GM19468 (cell line): Measurements from ENCODE around the gene RPL31.

Source experiments
- ATAC-seq: cut with Tn5 transposase; IDR thresholded peaks from one replicate; pipeline ENCODE4 v1.9.1; 2021; ENCODE audit warnings: mild to moderate bottlenecking, moderate library complexity, moderate number of reproducible peaks; ENCODE audit not compliant: unreplicated experiment; ENCODE audit errors: extremely low read depth

RPL31 gene

GRCh38 chr2:101053117-101053516, 51.0 kb downstream of the RPL31 start:
- no peak for ATAC-seq
